KMS-11 (cell line): Measurements from ENCODE around the gene TDRD3.

Experiments
- H2AFZ ChIP-seq: fragments of 200-600 bp; sonication (generic); 2 replicates; pipeline ENCODE4 v1.6.1; 2016; ENCODE audit warnings: antibody characterized with exemption, mixed run types, low read depth
- H3K27ac ChIP-seq: fragments of 200-600 bp; sonication (generic); 2 replicates; pipeline ENCODE4 v1.6.1; 2016; ENCODE audit warnings: mild to moderate bottlenecking, mixed run types
- H3K27me3 ChIP-seq: fragments of 200-600 bp; sonication (generic); 2 replicates; pipeline ENCODE4 v1.6.1; 2017; ENCODE audit warnings: mild to moderate bottlenecking, low read depth, mixed run types, moderate library complexity; ENCODE audit not compliant: insufficient read depth
- H3K36me3 ChIP-seq: fragments of 200-600 bp; sonication (generic); 2 replicates; pipeline ENCODE4 v1.6.1; 2017; ENCODE audit warnings: mild to moderate bottlenecking, mixed run types; ENCODE audit not compliant: insufficient read depth
- H3K4me1 ChIP-seq: fragments of 200-600 bp; sonication (generic); 2 replicates; pipeline ENCODE4 v1.6.1; 2016; ENCODE audit warnings: mild to moderate bottlenecking, low read depth, mixed run types; ENCODE audit not compliant: poor library complexity, severe bottlenecking
- H3K4me2 ChIP-seq: fragments of 200-600 bp; sonication (generic); 2 replicates; pipeline ENCODE4 v1.7.0; 2016; ENCODE audit warnings: mild to moderate bottlenecking, mixed run types
- H3K4me3 ChIP-seq: fragments of 200-600 bp; sonication (generic); IDR thresholded peaks from 2 replicates; pipeline ENCODE4 v1.6.1; 2017; ENCODE audit warnings: low read depth, low read length, mixed read lengths; ENCODE audit not compliant: insufficient read depth
- H3K79me2 ChIP-seq: fragments of 200-600 bp; sonication (generic); 2 replicates; pipeline ENCODE4 v1.6.1; 2016; ENCODE audit warnings: low read depth, mixed run types; ENCODE audit not compliant: insufficient read depth
- H3K9ac ChIP-seq: fragments of 200-600 bp; sonication (generic); 2 replicates; pipeline ENCODE4 v1.6.1; 2016; ENCODE audit warnings: mild to moderate bottlenecking, mixed run types
- H4K20me1 ChIP-seq: fragments of 200-600 bp; sonication (generic); 2 replicates; pipeline ENCODE4 v1.6.1; 2016; ENCODE audit warnings: mild to moderate bottlenecking, mixed run types; ENCODE audit not compliant: insufficient read depth
- TF ChIP-seq, protein P1 (sequence below): fragments of 200-600 bp; sonication (generic); conservative IDR thresholded peaks from 2 replicates; pipeline ENCODE4 v1.6.1; 2017; ENCODE audit warnings: low read depth, mild to moderate bottlenecking, antibody characterized with exemption, low read length, moderate library complexity, mixed read lengths

TDRD3 gene

DNA sequence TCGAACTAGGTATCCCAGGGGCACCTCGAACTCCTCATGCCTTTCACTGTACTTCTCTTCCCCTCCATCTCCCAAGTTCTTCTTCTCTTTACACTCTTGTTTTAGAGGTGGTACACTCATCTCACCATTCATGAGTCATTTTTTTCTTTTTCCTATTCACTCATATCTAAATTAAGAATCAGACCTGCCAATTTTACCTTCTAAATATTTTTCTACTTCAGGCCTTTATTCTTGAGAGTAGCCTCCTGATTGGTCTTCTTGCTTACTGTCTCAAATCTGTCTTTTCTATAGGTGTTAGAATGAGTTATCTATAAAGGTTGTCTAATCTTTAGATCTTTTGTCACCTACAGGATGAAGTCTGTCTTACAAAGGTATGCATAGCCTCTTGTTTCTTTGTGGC lies 20.7 kb downstream of the TDRD3 start:
- Histone ChIP-seq H3K79me2 (no peaks in the 10 kb centered on the region), H3K27me3 (no peaks in the 10 kb centered on the region), H3K9ac (no peak overlapping the region), H3K36me3 (no peaks in the 10 kb centered on the region), H3K4me3 (no peak overlapping the region), H4K20me1 (no peaks in the 10 kb centered on the region), H3K4me1 (no peaks in the 10 kb centered on the region), H2AFZ (no peak overlapping the region), H3K27ac (no peak overlapping the region), H3K4me2 (no peak overlapping the region)
- TF ChIP-seq, protein P1, sequence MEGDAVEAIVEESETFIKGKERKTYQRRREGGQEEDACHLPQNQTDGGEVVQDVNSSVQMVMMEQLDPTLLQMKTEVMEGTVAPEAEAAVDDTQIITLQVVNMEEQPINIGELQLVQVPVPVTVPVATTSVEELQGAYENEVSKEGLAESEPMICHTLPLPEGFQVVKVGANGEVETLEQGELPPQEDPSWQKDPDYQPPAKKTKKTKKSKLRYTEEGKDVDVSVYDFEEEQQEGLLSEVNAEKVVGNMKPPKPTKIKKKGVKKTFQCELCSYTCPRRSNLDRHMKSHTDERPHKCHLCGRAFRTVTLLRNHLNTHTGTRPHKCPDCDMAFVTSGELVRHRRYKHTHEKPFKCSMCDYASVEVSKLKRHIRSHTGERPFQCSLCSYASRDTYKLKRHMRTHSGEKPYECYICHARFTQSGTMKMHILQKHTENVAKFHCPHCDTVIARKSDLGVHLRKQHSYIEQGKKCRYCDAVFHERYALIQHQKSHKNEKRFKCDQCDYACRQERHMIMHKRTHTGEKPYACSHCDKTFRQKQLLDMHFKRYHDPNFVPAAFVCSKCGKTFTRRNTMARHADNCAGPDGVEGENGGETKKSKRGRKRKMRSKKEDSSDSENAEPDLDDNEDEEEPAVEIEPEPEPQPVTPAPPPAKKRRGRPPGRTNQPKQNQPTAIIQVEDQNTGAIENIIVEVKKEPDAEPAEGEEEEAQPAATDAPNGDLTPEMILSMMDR = no peak

GRCh38 chr13:60418954-60419353 lies 21.9 kb downstream of the TDRD3 start:
- H3K4me2 ChIP-seq = no peak overlapping the region
- TF ChIP-seq, protein P1 = no peak
- no peaks in the 10 kb centered on the region for H3K27me3 ChIP-seq

GRCh38 chr13:60425332-60425731 lies 28.3 kb downstream of the TDRD3 start:
- no peak overlapping the region for H2AFZ ChIP-seq
- no peak overlapping the region for H3K4me2 ChIP-seq
- no peaks in the 10 kb centered on the region for H4K20me1 ChIP-seq
- H3K27me3 ChIP-seq = no peaks in the 10 kb centered on the region
- H3K36me3 ChIP-seq = no peaks in the 10 kb centered on the region
- no peak overlapping the region for H3K27ac ChIP-seq
- H3K79me2 ChIP-seq = no peaks in the 10 kb centered on the region
- no peak overlapping the region for H3K4me3 ChIP-seq
- TF ChIP-seq, protein P1 = no peak
- peaks cover 40% of the 10 kb centered on the region for H3K4me1 ChIP-seq
- no peak overlapping the region for H3K9ac ChIP-seq

More at GRCh38 chr13:60418954-60419353, 21.9 kb downstream of the TDRD3 start:
- no peak overlapping the region for H2AFZ ChIP-seq
- no peaks in the 10 kb centered on the region for H3K4me1 ChIP-seq
- H3K79me2 ChIP-seq = no peaks in the 10 kb centered on the region
- H4K20me1 ChIP-seq = no peaks in the 10 kb centered on the region
- H3K9ac ChIP-seq = no peak overlapping the region
- H3K27ac ChIP-seq = no peak overlapping the region
- no peak overlapping the region for H3K4me3 ChIP-seq
- H3K36me3 ChIP-seq = no peaks in the 10 kb centered on the region

GRCh38 chr13:60426075-60426474 lies 29.1 kb downstream of the TDRD3 start:
- Histone ChIP-seq H2AFZ (no peak overlapping the region), H3K4me1 (peaks cover 40% of the 10 kb centered on the region), H3K9ac (no peak overlapping the region), H3K27me3 (no peaks in the 10 kb centered on the region), H4K20me1 (no peaks in the 10 kb centered on the region), H3K27ac (no peak overlapping the region), H3K79me2 (no peaks in the 10 kb centered on the region), H3K4me2 (peak overlapping the region; percentile 25; the same call in 1 of the 2 replicates), H3K36me3 (no peaks in the 10 kb centered on the region), H3K4me3 (no peak overlapping the region)
- TF ChIP-seq, protein P1 = no peak

GRCh38 chr13:60427285-60427684 lies 30.3 kb downstream of the TDRD3 start:
- TF ChIP-seq, protein P1 = no peak
- Histone ChIP-seq H3K4me2 (peak overlapping the region; percentile 58), H3K36me3 (no peaks in the 10 kb centered on the region), H2AFZ (no peak overlapping the region), H3K4me1 (peaks cover 40% of the 10 kb centered on the region), H3K27me3 (no peaks in the 10 kb centered on the region), H3K79me2 (no peaks in the 10 kb centered on the region), H3K9ac (no peak overlapping the region), H3K27ac (peak overlapping the region; percentile 27; the same call in 1 of the 2 replicates), H3K4me3 (no peak overlapping the region), H4K20me1 (no peaks in the 10 kb centered on the region)
